Nephron progenitor cell (in vitro differentiated cells): ENCODE data around the gene SLC7A6.
"Not testable (repeated sequence)": the region's sequence is repeated elsewhere in the genome, so short reads cannot be mapped to it uniquely, and the experiment has no call there.

Experiments used
- DNase-seq: peaks from one replicate; pipeline ENCODE4 v3.0.0; 2021
- H3K27ac Mint-ChIP-seq: 2 replicates; pipeline ENCODE4 v1.8.0; 2021; ENCODE audit warnings: mild to moderate bottlenecking, moderate library complexity, mixed read lengths
- H3K27me3 Mint-ChIP-seq: 2 replicates; pipeline ENCODE4 v1.8.0; 2021; ENCODE audit warnings: mild to moderate bottlenecking, low read depth, mixed read lengths; ENCODE audit not compliant: poor library complexity
- H3K36me3 Mint-ChIP-seq: 2 replicates; pipeline ENCODE4 v1.8.0; 2021; ENCODE audit warnings: low read depth, mixed read lengths
- H3K4me1 Mint-ChIP-seq: 2 replicates; pipeline ENCODE4 v1.8.0; 2021; ENCODE audit warnings: mixed read lengths
- H3K4me3 Mint-ChIP-seq: 2 replicates; pipeline ENCODE4 v1.8.0; 2021; ENCODE audit warnings: mild to moderate bottlenecking, moderate library complexity, mixed read lengths
- H3K9me3 Mint-ChIP-seq: 2 replicates; pipeline ENCODE4 v1.8.0; 2021; ENCODE audit warnings: mild to moderate bottlenecking, moderate library complexity, mixed read lengths
- TF ChIP-seq, protein P1 (sequence below): fragments of 200-600 bp; sonication (generic); IDR thresholded peaks from 2 replicates; pipeline ENCODE4 v1.5.0; 2021; ENCODE audit warnings: antibody characterized with exemption

SLC7A6 gene

DNA sequence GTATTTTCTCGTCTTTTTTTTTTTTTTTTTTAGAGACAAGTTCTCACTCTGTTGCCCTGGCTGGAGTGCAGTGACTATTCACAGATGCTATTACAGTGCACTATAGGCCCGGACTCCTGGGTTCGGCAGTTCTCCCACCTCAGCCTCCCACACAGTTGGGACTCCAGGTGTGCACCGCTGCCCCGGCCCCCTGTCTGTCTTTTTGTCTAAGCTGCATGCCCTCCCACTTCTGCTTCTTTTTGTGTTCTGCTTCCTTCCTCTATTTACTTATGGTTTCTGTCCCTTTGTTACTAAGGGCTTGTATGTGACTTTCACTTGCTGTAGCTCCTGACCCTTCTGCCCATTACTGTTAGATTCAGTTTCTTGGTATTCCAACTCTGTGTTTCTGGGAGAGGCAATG is 20.5 kb downstream of the SLC7A6 start:
- TF ChIP-seq, protein P1, sequence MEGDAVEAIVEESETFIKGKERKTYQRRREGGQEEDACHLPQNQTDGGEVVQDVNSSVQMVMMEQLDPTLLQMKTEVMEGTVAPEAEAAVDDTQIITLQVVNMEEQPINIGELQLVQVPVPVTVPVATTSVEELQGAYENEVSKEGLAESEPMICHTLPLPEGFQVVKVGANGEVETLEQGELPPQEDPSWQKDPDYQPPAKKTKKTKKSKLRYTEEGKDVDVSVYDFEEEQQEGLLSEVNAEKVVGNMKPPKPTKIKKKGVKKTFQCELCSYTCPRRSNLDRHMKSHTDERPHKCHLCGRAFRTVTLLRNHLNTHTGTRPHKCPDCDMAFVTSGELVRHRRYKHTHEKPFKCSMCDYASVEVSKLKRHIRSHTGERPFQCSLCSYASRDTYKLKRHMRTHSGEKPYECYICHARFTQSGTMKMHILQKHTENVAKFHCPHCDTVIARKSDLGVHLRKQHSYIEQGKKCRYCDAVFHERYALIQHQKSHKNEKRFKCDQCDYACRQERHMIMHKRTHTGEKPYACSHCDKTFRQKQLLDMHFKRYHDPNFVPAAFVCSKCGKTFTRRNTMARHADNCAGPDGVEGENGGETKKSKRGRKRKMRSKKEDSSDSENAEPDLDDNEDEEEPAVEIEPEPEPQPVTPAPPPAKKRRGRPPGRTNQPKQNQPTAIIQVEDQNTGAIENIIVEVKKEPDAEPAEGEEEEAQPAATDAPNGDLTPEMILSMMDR, result no peak
- peaks cover 2% of the 10 kb centered on the region for H3K9me3 Mint-ChIP-seq

DNA sequence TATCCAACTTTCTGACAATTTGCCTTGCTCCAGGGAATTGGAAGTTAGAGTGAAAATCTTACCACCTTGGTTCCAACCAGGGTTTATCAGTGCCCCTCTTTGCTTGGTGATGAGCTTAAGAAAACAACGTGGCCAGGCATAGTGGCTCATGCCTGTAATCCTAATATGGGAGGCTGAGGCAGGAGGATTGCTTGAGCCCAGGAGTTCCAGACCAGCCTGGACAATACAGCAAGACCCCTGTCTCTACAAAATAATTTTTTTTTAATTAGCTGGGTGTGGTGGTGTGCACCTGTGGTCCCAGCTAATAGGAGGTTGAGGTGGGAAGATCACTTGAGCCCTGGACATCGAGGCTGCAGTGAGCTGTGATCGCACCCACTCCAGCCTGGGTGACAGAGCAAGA is 21.4 kb downstream of the SLC7A6 start:
- TF ChIP-seq, protein P1, result no peak
- Mint-ChIP-seq H3K36me3 (peaks cover 18% of the 10 kb centered on the region), H3K4me3 (no peak overlapping the region), H3K4me1 (peaks cover 53% of the 10 kb centered on the region), H3K9me3 (no peaks in the 10 kb centered on the region), H3K27me3 (peaks cover 6% of the 10 kb centered on the region), H3K27ac (no peak overlapping the region)
- DNase-seq, result no peak

More for the DNA sequence above, 20.5 kb downstream of the SLC7A6 start:
- Mint-ChIP-seq H3K27ac (peak overlapping the region; percentile 31), H3K4me1 (peaks cover 50% of the 10 kb centered on the region), H3K27me3 (peaks cover 6% of the 10 kb centered on the region), H3K4me3 (no peak overlapping the region), H3K36me3 (peaks cover 21% of the 10 kb centered on the region)
- no peak for DNase-seq

DNA sequence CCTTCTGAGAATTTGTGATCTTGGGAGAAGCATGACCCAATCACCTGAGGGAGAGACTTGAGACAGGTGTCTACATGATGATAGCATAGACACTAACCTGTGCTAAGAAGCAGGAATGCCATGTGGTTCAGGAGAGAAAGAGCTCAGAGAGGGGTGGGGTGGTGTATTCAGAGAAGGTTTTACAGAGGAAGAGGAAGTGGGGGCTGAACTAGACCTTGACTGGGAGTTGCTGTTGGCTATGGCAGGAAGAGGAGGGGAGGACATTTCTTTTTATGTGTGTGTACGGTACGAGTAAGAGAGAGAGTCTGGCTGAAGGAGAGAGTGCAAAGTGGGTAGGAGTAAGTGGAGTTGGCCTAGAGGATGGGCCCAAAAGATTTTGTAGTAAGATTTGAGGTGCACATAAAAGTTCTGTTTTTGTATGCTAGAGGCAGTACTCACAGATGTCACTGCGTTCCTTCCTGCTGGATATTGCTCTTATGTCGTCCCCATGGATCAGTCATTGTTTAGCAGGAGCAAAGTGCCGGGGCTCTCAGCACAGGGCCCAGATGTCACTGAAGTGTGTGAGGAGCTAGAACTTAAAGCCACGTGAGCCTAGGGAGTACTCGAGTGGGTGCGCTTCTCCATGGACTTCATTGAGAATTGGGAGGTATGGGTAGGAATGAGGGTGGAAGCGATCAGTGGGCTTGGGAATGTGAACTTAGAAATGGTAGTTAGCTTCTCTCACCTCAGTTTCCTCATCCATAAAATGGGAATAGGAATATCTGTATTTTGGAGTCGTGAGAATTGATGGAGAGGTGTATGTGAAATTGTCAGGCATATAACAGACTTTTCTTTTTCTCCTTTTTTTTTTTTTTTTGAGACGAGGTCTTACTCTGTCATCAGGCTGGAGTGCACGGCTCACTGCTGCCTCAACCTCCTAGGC is 22.1 kb downstream of the SLC7A6 start:
- TF ChIP-seq, protein P1, result no peak
- peaks cover 45% of the 10 kb centered on the region for H3K4me1 Mint-ChIP-seq
- H3K27ac Mint-ChIP-seq, result peak overlapping the region; percentile 77
- DNase-seq, result no peak
- peaks cover 25% of the 10 kb centered on the region for H3K36me3 Mint-ChIP-seq
- H3K4me3 Mint-ChIP-seq, result no peak overlapping the region
- H3K9me3 Mint-ChIP-seq, result no peaks in the 10 kb centered on the region
- peaks cover 6% of the 10 kb centered on the region for H3K27me3 Mint-ChIP-seq

DNA sequence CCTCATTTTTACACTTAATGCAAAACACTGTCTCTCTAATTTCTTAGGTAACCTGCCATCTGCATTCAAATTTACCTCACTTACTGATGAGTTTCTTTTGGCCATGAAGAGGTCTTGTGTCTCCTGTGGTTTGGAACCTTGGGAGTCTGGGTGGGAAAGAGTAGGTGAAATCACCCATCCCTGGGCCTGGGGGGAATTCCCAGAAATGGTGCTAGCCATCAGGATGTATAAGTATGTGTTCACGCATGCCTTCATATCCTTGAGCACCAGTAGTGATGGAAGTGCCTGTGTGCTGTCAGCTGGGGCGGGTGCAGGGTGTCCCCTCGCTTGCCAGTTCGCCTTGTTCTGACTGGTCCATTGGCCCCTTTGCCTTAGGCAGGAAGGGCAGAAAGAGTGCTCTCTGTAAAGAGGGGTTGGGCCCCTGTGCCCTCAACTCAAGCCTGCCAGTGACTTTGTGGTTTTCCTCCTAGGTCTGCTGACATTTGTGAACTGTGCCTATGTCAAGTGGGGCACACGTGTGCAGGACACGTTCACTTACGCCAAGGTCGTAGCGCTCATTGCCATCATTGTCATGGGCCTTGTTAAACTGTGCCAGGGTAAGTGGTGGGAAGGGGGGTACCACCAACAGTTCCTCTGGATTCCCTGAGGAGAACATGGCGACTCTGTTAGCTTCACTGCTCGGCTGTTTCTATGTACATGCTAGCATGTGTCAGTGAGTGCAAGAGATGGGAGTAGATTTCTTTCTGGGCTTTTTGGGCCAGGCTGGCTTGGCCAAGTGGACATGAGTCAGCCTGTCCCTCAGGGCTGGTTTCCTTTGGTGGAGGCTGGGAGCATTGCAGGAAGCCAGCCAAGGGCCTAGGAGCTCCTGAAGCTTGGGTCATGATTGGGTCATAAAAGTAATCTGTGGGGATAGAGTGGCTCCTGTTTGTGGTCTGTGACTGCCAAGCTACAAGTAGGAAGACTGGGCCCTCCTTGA is 23.2 kb downstream of the SLC7A6 start:
- H3K9me3 Mint-ChIP-seq, result no peaks in the 10 kb centered on the region
- DNase-seq, result no peak
- H3K4me1 Mint-ChIP-seq, result peaks cover 34% of the 10 kb centered on the region
- peaks cover 32% of the 10 kb centered on the region for H3K36me3 Mint-ChIP-seq
- no peak overlapping the region for H3K27ac Mint-ChIP-seq
- peaks cover 6% of the 10 kb centered on the region for H3K27me3 Mint-ChIP-seq
- no peak overlapping the region for H3K4me3 Mint-ChIP-seq
- TF ChIP-seq, protein P1, result no peak

DNA sequence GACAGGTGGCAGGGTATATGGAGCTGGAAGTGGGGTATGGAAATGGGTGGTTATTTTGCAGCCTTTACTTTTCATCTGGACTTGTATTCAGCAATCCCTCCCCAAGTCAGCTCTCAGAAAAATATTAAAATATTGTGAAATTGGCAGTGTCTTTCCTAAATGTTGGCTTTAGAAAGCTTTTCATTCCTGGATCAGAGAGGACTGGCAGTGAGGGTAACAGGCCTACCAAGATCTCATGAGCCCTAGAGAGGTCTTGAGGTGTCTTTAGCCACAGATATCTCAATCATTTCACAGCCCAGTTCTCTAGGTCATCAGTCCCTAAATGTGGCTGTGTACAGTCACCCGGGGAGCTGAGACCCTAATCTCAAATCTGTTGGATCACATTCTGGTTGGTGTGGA is 23.9 kb downstream of the SLC7A6 start:
- peaks cover 27% of the 10 kb centered on the region for H3K4me1 Mint-ChIP-seq
- peaks cover 36% of the 10 kb centered on the region for H3K36me3 Mint-ChIP-seq
- H3K27ac Mint-ChIP-seq, result no peak overlapping the region
- TF ChIP-seq, protein P1, result no peak
- DNase-seq, result no peak
- no peaks in the 10 kb centered on the region for H3K9me3 Mint-ChIP-seq
- H3K4me3 Mint-ChIP-seq, result no peak overlapping the region
- H3K27me3 Mint-ChIP-seq, result peaks cover 6% of the 10 kb centered on the region

DNA sequence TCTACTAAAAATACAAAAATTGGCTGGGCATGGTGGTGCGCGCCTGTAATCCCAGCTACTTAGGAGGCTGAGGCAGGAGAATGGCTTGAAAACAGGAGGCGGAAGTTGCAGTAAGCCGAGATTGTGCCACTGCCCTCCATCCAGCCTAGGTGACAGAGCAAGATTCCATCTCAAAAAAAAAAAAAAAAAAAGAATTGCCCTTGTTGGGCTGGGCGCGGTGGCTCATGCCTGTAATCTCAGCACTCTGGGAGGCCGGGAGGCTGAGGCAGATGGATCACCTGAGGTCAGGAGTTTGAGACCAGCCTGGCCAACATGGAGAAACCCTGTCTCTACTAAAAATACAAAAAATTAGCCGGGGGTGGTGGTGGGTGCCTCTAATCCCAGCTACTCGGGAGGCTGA is 24.5 kb downstream of the SLC7A6 start:
- not testable (repeated sequence) for H3K27ac Mint-ChIP-seq, H3K9me3 Mint-ChIP-seq, H3K4me3 Mint-ChIP-seq, H3K27me3 Mint-ChIP-seq, DNase-seq
- H3K4me1 Mint-ChIP-seq, result peaks cover 22% of the 10 kb centered on the region
- H3K36me3 Mint-ChIP-seq, result peaks cover 36% of the 10 kb centered on the region
